Choroid plexus epithelial cell (primary cell): ENCODE data around the gene ABTB2.

Experiments used
- DNase-seq: peaks from one replicate; pipeline ENCODE4 v3.0.0-alpha.2; 2010; ENCODE audit warnings: low read depth
- H3K4me3 ChIP-seq: 2 replicates; pipeline ENCODE4 v1.5.1; 2011; ENCODE audit warnings: low read depth, mild to moderate bottlenecking, control low read depth, low read length, moderate library complexity
- TF ChIP-seq, protein P1 (sequence below): conservative IDR thresholded peaks from 2 replicates; pipeline ENCODE4 v1.5.1; 2011; ENCODE audit warnings: low read depth, mild to moderate bottlenecking, control low read depth, inconsistent platforms, low read length, moderate library complexity

ABTB2 gene

DNA sequence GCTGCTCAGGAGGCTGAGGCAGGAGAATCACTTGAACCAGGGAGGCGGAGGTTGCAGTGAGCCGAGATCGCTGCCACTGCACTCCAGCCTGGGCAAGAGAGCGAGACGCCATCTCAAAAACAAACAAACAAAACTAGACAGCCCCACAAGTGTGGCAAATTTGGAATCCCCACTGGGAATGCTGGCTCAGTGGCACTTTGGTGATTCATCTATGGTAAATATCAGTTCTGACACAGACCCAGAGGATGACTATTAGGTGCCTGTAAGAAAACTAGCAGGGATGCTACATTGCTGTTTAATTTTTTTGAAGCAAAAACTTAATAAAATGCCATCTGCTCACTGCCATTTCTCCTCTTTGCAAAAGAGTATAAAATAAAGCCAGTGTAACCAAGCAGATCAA lies 144.4 kb downstream of the ABTB2 start:
- DNase-seq, result no peak
- no peak overlapping the region for H3K4me3 ChIP-seq
- TF ChIP-seq, protein P1, sequence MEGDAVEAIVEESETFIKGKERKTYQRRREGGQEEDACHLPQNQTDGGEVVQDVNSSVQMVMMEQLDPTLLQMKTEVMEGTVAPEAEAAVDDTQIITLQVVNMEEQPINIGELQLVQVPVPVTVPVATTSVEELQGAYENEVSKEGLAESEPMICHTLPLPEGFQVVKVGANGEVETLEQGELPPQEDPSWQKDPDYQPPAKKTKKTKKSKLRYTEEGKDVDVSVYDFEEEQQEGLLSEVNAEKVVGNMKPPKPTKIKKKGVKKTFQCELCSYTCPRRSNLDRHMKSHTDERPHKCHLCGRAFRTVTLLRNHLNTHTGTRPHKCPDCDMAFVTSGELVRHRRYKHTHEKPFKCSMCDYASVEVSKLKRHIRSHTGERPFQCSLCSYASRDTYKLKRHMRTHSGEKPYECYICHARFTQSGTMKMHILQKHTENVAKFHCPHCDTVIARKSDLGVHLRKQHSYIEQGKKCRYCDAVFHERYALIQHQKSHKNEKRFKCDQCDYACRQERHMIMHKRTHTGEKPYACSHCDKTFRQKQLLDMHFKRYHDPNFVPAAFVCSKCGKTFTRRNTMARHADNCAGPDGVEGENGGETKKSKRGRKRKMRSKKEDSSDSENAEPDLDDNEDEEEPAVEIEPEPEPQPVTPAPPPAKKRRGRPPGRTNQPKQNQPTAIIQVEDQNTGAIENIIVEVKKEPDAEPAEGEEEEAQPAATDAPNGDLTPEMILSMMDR, result no peak

DNA sequence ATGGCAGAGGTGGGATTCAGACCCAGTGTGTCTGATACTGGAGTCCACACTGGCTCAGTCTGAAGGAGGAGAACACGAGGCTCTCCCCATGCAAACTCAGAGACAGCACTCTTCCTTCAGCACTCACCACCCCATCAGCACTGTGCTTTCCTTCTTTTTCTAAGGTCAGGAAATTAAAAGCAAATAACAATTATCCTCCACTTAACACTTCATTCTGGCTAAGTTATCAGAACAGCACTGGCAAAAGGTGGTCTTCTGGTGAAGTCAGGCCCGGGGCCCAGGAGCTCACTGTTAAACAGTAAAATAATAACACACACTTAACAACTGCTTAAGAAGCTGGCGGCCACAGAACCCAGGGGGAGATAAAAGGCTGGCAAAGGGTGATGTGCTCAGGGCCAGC lies 145.2 kb downstream of the ABTB2 start:
- H3K4me3 ChIP-seq, result no peak overlapping the region
- TF ChIP-seq, protein P1, result no peak
- DNase-seq, result no peak

DNA sequence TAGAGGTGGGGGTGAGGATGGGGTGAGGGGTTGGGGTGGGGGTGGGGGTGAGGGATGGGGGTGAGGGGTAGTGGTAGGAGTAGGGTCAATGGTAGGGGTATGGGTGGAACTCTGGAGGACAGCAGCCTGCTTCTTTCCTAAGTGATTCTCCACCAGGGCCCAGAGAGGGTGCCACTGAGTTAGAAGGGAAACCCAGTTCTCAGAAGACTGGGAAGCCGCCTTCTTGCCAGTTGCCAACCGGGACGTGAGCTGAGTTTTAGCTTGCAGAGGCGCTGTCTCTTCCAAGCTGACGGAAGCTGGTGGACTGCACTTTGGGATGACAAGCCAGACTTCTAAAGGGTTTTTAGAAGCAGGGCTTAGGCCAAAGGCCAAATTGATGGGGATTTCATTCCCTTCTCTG lies 148.0 kb downstream of the ABTB2 start:
- DNase-seq, result no peak
- TF ChIP-seq, protein P1, result peak; percentile 16
- H3K4me3 ChIP-seq, result no peak overlapping the region

DNA sequence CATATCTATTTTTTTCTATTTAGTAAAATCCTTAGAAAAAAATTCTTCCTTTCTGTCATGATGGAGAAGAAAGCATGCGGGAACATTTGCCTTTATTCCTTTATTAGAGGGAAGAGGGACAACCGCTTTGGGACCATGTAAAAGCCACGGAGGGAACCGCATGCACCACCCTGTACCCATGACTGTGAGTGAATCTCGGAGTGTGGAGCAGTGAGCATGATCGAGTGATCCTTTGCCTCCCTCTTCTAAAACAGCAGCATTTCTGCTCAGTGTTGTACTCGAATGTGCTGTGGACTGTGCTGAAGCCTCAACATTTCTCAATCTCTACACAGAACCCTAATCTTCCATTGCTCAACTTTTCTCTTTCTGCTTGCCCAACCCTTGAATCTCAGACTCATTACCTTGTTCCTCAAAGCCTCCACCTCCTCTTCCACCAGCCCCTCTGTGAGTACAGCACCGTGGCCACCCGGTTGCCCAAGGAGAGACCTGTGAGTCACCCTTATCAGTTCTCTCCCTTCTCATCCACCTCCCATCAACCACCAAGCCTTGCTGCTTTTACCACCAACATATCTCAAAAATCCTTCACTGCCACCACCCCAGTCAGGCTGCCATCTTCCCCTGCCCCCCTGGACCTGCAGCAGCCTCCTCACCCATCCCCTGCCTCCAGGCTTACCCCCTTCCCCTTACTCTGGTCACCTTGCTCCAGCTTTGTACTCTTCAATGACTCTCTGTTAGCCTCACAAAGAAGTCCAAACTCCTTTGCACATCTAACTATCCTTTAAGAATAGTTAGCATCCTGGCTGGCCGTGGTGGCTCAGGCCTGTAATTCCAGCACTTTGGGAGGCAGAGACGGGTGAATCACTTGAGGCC lies 149.3 kb downstream of the ABTB2 start:
- TF ChIP-seq, protein P1, result no peak
- no peak overlapping the region for H3K4me3 ChIP-seq
- DNase-seq, result peak; percentile 23

DNA sequence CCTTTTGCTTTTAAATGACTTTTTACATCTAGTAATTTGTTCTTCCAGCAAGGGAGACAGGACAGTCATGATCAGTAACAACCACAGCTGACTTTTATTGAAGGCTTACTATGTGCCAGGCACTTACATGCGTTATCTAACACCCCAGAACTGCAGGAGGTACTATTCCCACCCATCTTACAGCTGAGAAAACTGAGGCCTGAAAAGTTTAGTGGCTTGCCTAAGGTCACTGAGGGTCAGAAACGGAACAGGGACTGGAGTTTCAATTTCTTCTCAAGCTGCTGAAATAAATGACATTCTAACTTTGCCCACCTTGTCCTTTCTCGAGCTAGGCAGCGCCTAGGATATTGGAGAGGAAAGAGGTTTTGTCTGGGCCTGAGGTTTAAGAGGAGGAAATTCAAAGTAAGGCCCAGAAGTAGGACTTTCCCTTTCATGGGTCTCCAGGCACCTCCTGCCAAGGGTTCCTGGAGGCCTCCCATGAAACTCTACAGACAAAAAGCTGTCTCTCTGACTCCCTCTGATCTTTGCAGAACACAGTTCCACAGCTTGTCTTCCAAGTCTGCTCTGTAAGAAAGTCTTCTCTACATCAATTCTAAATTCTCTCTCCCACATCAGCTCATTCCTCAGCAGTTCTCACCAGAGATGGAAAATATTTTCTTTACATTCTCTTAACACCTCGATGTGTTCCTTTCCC lies 150.2 kb downstream of the ABTB2 start:
- TF ChIP-seq, protein P1, result no peak
- H3K4me3 ChIP-seq, result no peak overlapping the region
- DNase-seq, result no peak

DNA sequence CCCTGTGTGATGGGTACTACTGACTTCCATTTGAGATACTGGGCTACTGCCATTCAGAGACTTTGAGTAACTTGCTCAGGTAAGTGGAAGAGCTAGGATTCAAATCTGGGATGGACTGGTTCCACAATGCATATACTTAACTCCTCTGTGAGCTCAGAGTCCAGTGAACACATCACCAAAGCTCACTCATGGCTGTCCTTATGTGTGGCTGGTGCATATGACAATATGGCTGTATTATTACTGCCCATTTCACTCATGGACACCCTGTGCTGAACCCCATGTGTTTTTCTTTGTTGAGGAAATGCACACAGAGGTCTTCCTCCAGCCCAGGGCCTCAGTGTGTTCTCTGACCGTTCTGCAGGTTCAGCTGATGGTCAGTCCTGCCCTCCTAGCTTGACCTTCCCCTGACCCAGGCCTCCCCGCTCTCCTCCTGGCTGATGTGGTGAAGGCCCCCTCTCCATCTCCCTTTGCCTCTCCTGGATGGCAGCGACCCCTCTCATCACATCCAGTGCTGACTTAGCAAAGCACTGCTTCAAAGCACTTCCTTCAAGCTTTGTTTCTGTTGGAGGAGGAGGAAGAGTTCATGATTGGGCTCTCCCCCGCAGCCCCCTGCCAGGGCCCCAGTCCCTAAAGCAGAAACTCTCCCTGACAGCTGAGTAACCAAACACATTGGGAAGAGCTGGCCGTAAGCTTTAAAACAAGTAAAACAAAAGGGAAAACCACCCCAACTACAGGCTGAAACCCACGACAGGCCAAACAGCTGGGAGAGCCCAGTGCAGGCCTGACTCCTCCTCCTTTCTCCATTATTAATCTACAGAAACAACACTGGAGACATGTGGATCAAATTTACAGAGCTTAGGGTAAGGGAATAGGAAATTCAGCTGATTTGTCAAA lies 151.2 kb downstream of the ABTB2 start:
- TF ChIP-seq, protein P1, result no peak

More for the DNA sequence above, 151.2 kb downstream of the ABTB2 start:
- H3K4me3 ChIP-seq, result no peak overlapping the region
- no peak for DNase-seq
